H1 (cell line): ENCODE data around the gene PLS3.

Source experiments
- GABPA ChIP-seq: IDR thresholded peaks from 2 replicates; pipeline ENCODE4 v1.6.1; 2011; ENCODE audit warnings: mild to moderate bottlenecking, low read length, moderate library complexity, borderline replicate concordance; ENCODE audit not compliant: insufficient read depth
- POLR2AphosphoS5 ChIP-seq: IDR thresholded peaks from 2 replicates; pipeline ENCODE4 v1.6.1; 2011; ENCODE audit warnings: low read depth, low read length
- SIN3A ChIP-seq, 2 experiments: IDR thresholded peaks in 1 of 2; conservative IDR thresholded peaks in 1 of 2; 2 replicates each; pipeline ENCODE4 v1.6.1; 2011 to 2012; ENCODE audit warnings: low read length in 2 of 2, improper control_type of control experiment in 1 of 2, low read depth in 1 of 2, mild to moderate bottlenecking in 1 of 2
- SIX5 ChIP-seq: IDR thresholded peaks from 2 replicates; pipeline ENCODE4 v1.6.1; 2011; ENCODE audit warnings: mild to moderate bottlenecking, low read depth, low read length
- TAF1 ChIP-seq: IDR thresholded peaks from 2 replicates; pipeline ENCODE4 v1.6.1; 2011; ENCODE audit warnings: mild to moderate bottlenecking, low read depth, low read length
- TF ChIP-seq, protein P1 (sequence below), 3 experiments: IDR thresholded peaks; 1 replicate in 2 of 3; 2 replicates in 1 of 3; pipeline versions ENCODE4 v1.5.1 to v1.6.1; 2011; ENCODE audit warnings: low read length in 3 of 3, mild to moderate bottlenecking in 3 of 3, inconsistent platforms in 2 of 3, low read depth in 1 of 3, moderate library complexity in 1 of 3; ENCODE audit not compliant: insufficient read depth in 1 of 3; ENCODE audit errors: control extremely low read depth in 1 of 3
- TF ChIP-seq, protein P2 (sequence below): IDR thresholded peaks from 2 replicates; pipeline ENCODE4 v1.6.1; 2012; ENCODE audit warnings: inconsistent platforms

DNA sequence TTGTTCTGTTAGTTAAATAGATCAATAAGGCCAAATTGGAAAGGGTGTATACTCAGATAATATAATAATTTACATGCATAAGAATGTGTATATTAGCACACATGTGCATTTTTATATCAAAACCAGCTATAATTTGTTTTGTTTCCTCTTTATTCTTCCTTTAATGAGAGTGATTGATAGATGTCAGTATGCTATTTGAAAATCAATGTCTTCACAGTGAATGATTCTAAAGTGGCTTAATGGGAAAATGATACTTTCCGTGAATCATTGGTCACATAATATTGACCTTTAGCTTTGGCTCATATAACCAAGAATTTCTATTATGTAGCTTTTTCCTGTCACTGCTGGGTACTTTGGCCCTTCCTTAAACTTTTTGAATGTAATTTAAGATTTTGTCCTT is 48.6 kb downstream of the PLS3 start:
- TF ChIP-seq, protein P1, sequence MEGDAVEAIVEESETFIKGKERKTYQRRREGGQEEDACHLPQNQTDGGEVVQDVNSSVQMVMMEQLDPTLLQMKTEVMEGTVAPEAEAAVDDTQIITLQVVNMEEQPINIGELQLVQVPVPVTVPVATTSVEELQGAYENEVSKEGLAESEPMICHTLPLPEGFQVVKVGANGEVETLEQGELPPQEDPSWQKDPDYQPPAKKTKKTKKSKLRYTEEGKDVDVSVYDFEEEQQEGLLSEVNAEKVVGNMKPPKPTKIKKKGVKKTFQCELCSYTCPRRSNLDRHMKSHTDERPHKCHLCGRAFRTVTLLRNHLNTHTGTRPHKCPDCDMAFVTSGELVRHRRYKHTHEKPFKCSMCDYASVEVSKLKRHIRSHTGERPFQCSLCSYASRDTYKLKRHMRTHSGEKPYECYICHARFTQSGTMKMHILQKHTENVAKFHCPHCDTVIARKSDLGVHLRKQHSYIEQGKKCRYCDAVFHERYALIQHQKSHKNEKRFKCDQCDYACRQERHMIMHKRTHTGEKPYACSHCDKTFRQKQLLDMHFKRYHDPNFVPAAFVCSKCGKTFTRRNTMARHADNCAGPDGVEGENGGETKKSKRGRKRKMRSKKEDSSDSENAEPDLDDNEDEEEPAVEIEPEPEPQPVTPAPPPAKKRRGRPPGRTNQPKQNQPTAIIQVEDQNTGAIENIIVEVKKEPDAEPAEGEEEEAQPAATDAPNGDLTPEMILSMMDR (IDR thresholded peaks at IDR 0.05; ENCODE audit: control extremely low read depth in 1 of 3, insufficient read depth in 1 of 3, low read depth in 1 of 3, low read length in 3 of 3) = no peak
- TF ChIP-seq, protein P2, sequence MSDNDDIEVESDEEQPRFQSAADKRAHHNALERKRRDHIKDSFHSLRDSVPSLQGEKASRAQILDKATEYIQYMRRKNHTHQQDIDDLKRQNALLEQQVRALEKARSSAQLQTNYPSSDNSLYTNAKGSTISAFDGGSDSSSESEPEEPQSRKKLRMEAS = no peak
- TF ChIP-seq SIX5 = no peak
- TF ChIP-seq GABPA = no peak
- TF ChIP-seq SIN3A (conservative IDR thresholded peaks at IDR 0.05 in 1 of 2, IDR thresholded peaks at IDR 0.05 in 1 of 2; ENCODE audit: low read depth in 1 of 2, low read length in 2 of 2) = no peak
- TF ChIP-seq TAF1 = no peak
- TF ChIP-seq POLR2AphosphoS5 = no peak
